Activated CD4-positive, alpha-beta memory T cell treated with anti-CD3 and anti-CD28 coated beads, Interleukin-2, amount 10 ng/mL, durations not matched to agents 7 days and 5 days (primary cell): ENCODE data around the gene TTC9B. TPM values are rescaled to one million over a fixed set of nuclear protein-coding genes. Genes with fewer than 3 reads are reported as not detected.

Experiments
- CTCF ChIA-PET: fragments of 350-600 bp; sonication (Branson Sonifier 250); formaldehyde crosslinking; loops from one replicate; lab custom pipeline; 2021; ENCODE audit warnings: antibody characterized with exemption, inconsistent platforms; lab: Charles Lee
- POLR2A ChIA-PET: fragments of 350-600 bp; sonication (Branson Sonifier 250); formaldehyde crosslinking; loops from one replicate; lab custom pipeline; 2021; ENCODE audit warnings: antibody characterized with exemption; lab: Charles Lee
- DNase-seq: peaks from one replicate; pipeline ENCODE4 v3.0.0-alpha.2; 2020
- H3K27ac Mint-ChIP-seq: one replicate; pipeline ENCODE4 v1.8.0; 2021; ENCODE audit warnings: mild to moderate bottlenecking, mixed read lengths
- H3K27me3 Mint-ChIP-seq: one replicate; pipeline ENCODE4 v1.8.0; 2021; ENCODE audit warnings: mixed read lengths
- H3K36me3 Mint-ChIP-seq: one replicate; pipeline ENCODE4 v1.8.0; 2021; ENCODE audit warnings: low read depth, mixed read lengths
- H3K4me1 Mint-ChIP-seq: one replicate; pipeline ENCODE4 v1.8.0; 2021; ENCODE audit warnings: mixed read lengths
- H3K4me3 Mint-ChIP-seq: one replicate; pipeline ENCODE4 v1.8.0; 2021; ENCODE audit warnings: mild to moderate bottlenecking, mixed read lengths
- H3K9me3 Mint-ChIP-seq: one replicate; pipeline ENCODE4 v1.8.0; 2021; ENCODE audit warnings: mixed read lengths
- total RNA-seq, 2 experiments: library from RNA; stranded (reverse); gene quantifications; one replicate each; pipeline ENCODE4 v1.2.3, GENCODE V29; 2021

Gene TTC9B
- total RNA-seq, 2 experiments from 2014 or later: not detected

- Mint-ChIP-seq H3K27ac (no peak overlapping the region), H3K27me3 (no peaks in the 10 kb centered on the region), H3K4me3 (no peak overlapping the region), H3K36me3 (peaks cover 16% of the 10 kb centered on the region), H3K4me1 (no peaks in the 10 kb centered on the region), H3K9me3 (no peaks in the 10 kb centered on the region)
- POLR2A ChIA-PET: no interaction called here
- DNase-seq: no peak
- CTCF ChIA-PET: no interaction called here
Measured at GRCh38 chr19:40234429-40235237, 16.4 kb upstream of the TTC9B start.

- no peak for DNase-seq
- Mint-ChIP-seq H3K9me3 (no peaks in the 10 kb centered on the region), H3K27me3 (peaks cover 6% of the 10 kb centered on the region), H3K4me1 (peaks cover 7% of the 10 kb centered on the region), H3K36me3 (peaks cover 13% of the 10 kb centered on the region), H3K27ac (no peak overlapping the region), H3K4me3 (no peak overlapping the region)
- ChIA-PET CTCF (no interaction called here), POLR2A (no interaction called here)
Measured at GRCh38 chr19:40233811-40234389, 15.7 kb upstream of the TTC9B start.

- peaks cover 8% of the 10 kb centered on the region for H3K27me3 Mint-ChIP-seq
- H3K9me3 Mint-ChIP-seq: no peaks in the 10 kb centered on the region
- CTCF ChIA-PET: no interaction called here
Measured at GRCh38 chr19:40232949-40233810, 15.0 kb upstream of the TTC9B start.

GRCh38 chr19:40232479-40232878, 14.3 kb upstream of the TTC9B start:
- no peak overlapping the region for H3K4me3 Mint-ChIP-seq
- H3K36me3 Mint-ChIP-seq: peaks cover 3% of the 10 kb centered on the region
- no peak overlapping the region for H3K27ac Mint-ChIP-seq
- H3K4me1 Mint-ChIP-seq: peaks cover 7% of the 10 kb centered on the region
- DNase-seq: no peak
- ChIA-PET CTCF (no interaction called here), POLR2A (no interaction called here)
- H3K27me3 Mint-ChIP-seq: peaks cover 15% of the 10 kb centered on the region
- H3K9me3 Mint-ChIP-seq: no peaks in the 10 kb centered on the region

More at GRCh38 chr19:40232949-40233810, 15.0 kb upstream of the TTC9B start:
- no peak overlapping the region for H3K27ac Mint-ChIP-seq
- peaks cover 8% of the 10 kb centered on the region for H3K36me3 Mint-ChIP-seq
- peaks cover 7% of the 10 kb centered on the region for H3K4me1 Mint-ChIP-seq
- DNase-seq: no peak
- no peak overlapping the region for H3K4me3 Mint-ChIP-seq
- POLR2A ChIA-PET: no interaction called here

DNA sequence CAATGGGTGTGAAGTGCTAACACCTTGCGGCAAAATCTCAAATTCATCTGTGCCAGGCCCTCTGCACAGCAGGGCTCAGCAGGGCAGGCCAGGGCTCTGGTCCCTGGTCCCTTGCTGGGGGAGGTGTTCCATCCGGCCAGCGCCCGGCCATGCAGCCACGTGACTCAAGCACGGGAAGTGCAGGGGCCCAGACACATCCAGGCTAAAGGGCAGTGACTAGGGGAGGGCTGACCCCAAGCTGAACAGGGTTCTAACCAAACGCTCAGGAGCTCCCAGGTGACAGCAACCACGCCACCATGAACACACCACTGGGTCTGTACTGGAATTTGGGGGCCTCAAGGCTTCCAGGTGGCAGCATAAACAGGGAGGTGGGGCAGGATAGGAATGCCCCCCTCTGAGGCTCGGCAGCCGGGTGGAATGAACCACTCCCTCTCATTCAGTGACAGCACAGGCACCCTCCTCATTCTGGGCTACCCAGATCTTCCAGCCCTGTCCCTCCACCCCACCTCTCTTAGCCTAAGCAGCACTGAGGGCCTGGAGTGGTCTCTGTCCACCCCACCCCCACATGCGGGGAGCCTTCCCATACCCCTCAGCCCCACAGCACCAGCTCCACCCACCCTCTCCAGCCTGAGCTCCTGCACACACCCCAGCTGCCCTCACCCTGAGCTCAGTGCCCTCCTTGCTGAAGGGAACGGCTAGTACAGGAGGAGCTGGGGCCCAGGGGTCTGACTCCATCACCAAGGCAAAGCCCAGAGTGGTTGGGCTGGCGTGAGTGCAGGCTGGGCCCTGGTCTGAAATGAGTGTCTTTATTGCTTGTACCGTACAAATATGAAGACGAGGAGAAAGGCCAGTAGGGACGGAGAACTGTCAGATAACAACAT, 13.6 kb upstream of the TTC9B start:
- no peak for DNase-seq
- no peaks in the 10 kb centered on the region for H3K9me3 Mint-ChIP-seq
- peaks cover 21% of the 10 kb centered on the region for H3K27me3 Mint-ChIP-seq
- CTCF ChIA-PET: no interaction called here
- no peaks in the 10 kb centered on the region for H3K36me3 Mint-ChIP-seq
- peaks cover 8% of the 10 kb centered on the region for H3K4me1 Mint-ChIP-seq
- H3K27ac Mint-ChIP-seq: no peak overlapping the region
- POLR2A ChIA-PET: no interaction called here
- no peak overlapping the region for H3K4me3 Mint-ChIP-seq

- POLR2A ChIA-PET: no interaction called here
- Mint-ChIP-seq H3K27ac (no peak overlapping the region), H3K4me1 (peaks cover 10% of the 10 kb centered on the region), H3K4me3 (no peak overlapping the region), H3K27me3 (peaks cover 25% of the 10 kb centered on the region), H3K36me3 (no peaks in the 10 kb centered on the region), H3K9me3 (no peaks in the 10 kb centered on the region)
- DNase-seq: no peak
- CTCF ChIA-PET: no interaction called here
Measured at GRCh38 chr19:40231057-40231456, 12.9 kb upstream of the TTC9B start.

GRCh38 chr19:40229926-40230417, 11.8 kb upstream of the TTC9B start:
- no peaks in the 10 kb centered on the region for H3K36me3 Mint-ChIP-seq
- H3K27ac Mint-ChIP-seq: no peak overlapping the region

GRCh38 chr19:40229484-40229883, 11.3 kb upstream of the TTC9B start:
- Mint-ChIP-seq H3K27me3 (peaks cover 37% of the 10 kb centered on the region), H3K4me1 (peaks cover 17% of the 10 kb centered on the region), H3K9me3 (no peaks in the 10 kb centered on the region), H3K36me3 (no peaks in the 10 kb centered on the region), H3K27ac (no peak overlapping the region), H3K4me3 (no peak overlapping the region)
- ChIA-PET CTCF (interaction anchor here (1.0 to 1.5 kb wide), 2 partner anchors 13 to 19 kb away, joined by 3 to 4 read pairs; no protein-coding TSS in a partner anchor), POLR2A (no interaction called here)
- DNase-seq: no peak

More at GRCh38 chr19:40229926-40230417, 11.8 kb upstream of the TTC9B start:
- CTCF ChIA-PET: interaction anchor here (0.6 to 1.5 kb wide), 2 partner anchors 13 to 322 kb away, joined by 4 to 5 read pairs; no protein-coding TSS in a partner anchor
- Mint-ChIP-seq H3K27me3 (peaks cover 34% of the 10 kb centered on the region), H3K4me1 (peaks cover 17% of the 10 kb centered on the region), H3K4me3 (no peak overlapping the region), H3K9me3 (no peaks in the 10 kb centered on the region)
- DNase-seq: no peak
- POLR2A ChIA-PET: no interaction called here

DNA sequence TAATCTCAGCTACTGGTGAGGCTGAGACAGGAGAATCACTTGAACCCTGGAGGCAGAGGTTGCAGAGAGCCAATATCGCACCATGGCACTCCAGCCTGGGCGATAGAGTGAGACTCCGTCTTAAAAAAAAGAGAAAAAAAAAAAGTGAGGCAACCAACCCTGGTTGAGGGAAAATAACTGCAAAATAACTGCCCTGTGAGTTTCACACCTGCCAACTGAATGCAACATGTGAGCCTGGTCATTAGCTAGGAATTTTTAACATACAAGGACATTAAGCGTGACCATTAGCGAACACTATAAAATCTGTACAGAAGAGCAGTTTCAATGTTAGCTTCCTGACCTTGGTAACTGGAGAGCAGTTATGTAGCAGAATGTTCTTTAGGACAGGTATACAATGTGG, 10.7 kb upstream of the TTC9B start:
- H3K4me1 Mint-ChIP-seq: peaks cover 17% of the 10 kb centered on the region
- no peak for DNase-seq
- no peak overlapping the region for H3K27ac Mint-ChIP-seq
- no peak overlapping the region for H3K4me3 Mint-ChIP-seq
- CTCF ChIA-PET: interaction anchor here (1.0 to 1.5 kb wide), 2 partner anchors 12 to 18 kb away, joined by 3 to 4 read pairs; no protein-coding TSS in a partner anchor
- POLR2A ChIA-PET: interaction anchor here (1.0 kb wide), 1 partner anchor 46 kb away, joined by 4 read pairs; no protein-coding TSS in a partner anchor
- no peaks in the 10 kb centered on the region for H3K36me3 Mint-ChIP-seq
- H3K27me3 Mint-ChIP-seq: peaks cover 42% of the 10 kb centered on the region
- H3K9me3 Mint-ChIP-seq: no peaks in the 10 kb centered on the region

GRCh38 chr19:40228346-40228745, 10.2 kb upstream of the TTC9B start:
- Mint-ChIP-seq H3K4me1 (peaks cover 17% of the 10 kb centered on the region), H3K36me3 (no peaks in the 10 kb centered on the region), H3K4me3 (no peak overlapping the region), H3K27me3 (peaks cover 44% of the 10 kb centered on the region), H3K27ac (no peak overlapping the region), H3K9me3 (no peaks in the 10 kb centered on the region)
- ChIA-PET POLR2A (interaction anchor here (1.0 kb wide), 1 partner anchor 46 kb away, joined by 4 read pairs; no protein-coding TSS in a partner anchor), CTCF (interaction anchor here (1.0 kb wide), 1 partner anchor 18 kb away, joined by 3 read pairs; no protein-coding TSS in a partner anchor)
- DNase-seq: no peak

- no peak for DNase-seq
- ChIA-PET POLR2A (no interaction called here), CTCF (no interaction called here)
- no peak overlapping the region for H3K27ac Mint-ChIP-seq
- peaks cover 52% of the 10 kb centered on the region for H3K27me3 Mint-ChIP-seq
- no peak overlapping the region for H3K4me3 Mint-ChIP-seq
- peaks cover 3% of the 10 kb centered on the region for H3K36me3 Mint-ChIP-seq
- H3K4me1 Mint-ChIP-seq: peaks cover 20% of the 10 kb centered on the region
- H3K9me3 Mint-ChIP-seq: peaks cover 3% of the 10 kb centered on the region
Measured at GRCh38 chr19:40225440-40226305, 7.5 kb upstream of the TTC9B start.
